H1 (cell line): ENCODE measurements around the gene ZDHHC23. TPM values are rescaled to one million over a fixed set of nuclear protein-coding genes. Genes with fewer than 3 reads are reported as not detected.

ENCODE experiments used
- CTCF ChIA-PET: fragments of 300-600 bp; sonication (Branson Sonifier 250); formaldehyde crosslinking; loops from one replicate; lab custom pipeline; 2021; ENCODE audit not compliant: partially characterized antibody; lab: Charles Lee
- POLR2A ChIA-PET: fragments of 300-600 bp; sonication (Branson Sonifier 250); formaldehyde crosslinking; loops from one replicate; lab custom pipeline; 2021; ENCODE audit warnings: inconsistent platforms; ENCODE audit not compliant: partially characterized antibody; lab: Charles Lee
- DNase-seq, 2 experiments: peaks; one replicate each; pipeline versions ENCODE4 v3.0.0 to v3.0.0-alpha.2; 2010 to 2022; ENCODE audit warnings: low spot score in 2 of 2, low read depth in 1 of 2, mixed read lengths in 1 of 2
- FAIRE-seq: peaks from 2 replicates; lab custom pipeline; 2011; peaks lifted over from hg19 to GRCh38; lab: Jason Lieb, UNC
- H2AFZ ChIP-seq: 2 replicates; pipeline ENCODE4 v1.8.1; 2012; ENCODE audit warnings: low read length, inconsistent platforms
- H2AK5ac ChIP-seq: 2 replicates; pipeline ENCODE4 v1.6.1; 2013; ENCODE audit warnings: low read depth, low read length
- H2BK120ac ChIP-seq: replicated peaks from 2 replicates; pipeline ENCODE3; 2013; ENCODE audit warnings: low read depth, low read length, inconsistent platforms
- H2BK12ac ChIP-seq: 2 replicates; pipeline ENCODE4 v1.6.1; 2013; ENCODE audit warnings: low read depth, low read length
- H2BK15ac ChIP-seq: 2 replicates; pipeline ENCODE4 v1.6.1; 2013; ENCODE audit warnings: low read length
- H2BK20ac ChIP-seq: 2 replicates; pipeline ENCODE4 v1.6.1; 2013; ENCODE audit warnings: low read length
- H2BK5ac ChIP-seq: 2 replicates; pipeline ENCODE4 v1.6.1; 2013; ENCODE audit warnings: low read depth, low read length
- H3K14ac ChIP-seq: 2 replicates; pipeline ENCODE4 v1.6.1; 2013; ENCODE audit warnings: inconsistent platforms; ENCODE audit not compliant: insufficient read length
- H3K18ac ChIP-seq: 2 replicates; pipeline ENCODE4 v1.6.1; 2013; ENCODE audit warnings: low read length; ENCODE audit errors: extremely low read depth
- H3K23ac ChIP-seq: 2 replicates; pipeline ENCODE4 v1.6.1; 2013; ENCODE audit warnings: inconsistent platforms; ENCODE audit not compliant: insufficient read length
- H3K23me2 ChIP-seq: 2 replicates; pipeline ENCODE4 v1.6.1; 2013; ENCODE audit warnings: low read depth, low read length
- H3K27ac ChIP-seq: 2 replicates; pipeline ENCODE4 v1.6.1; 2011; ENCODE audit warnings: low read depth, low read length, inconsistent platforms
- H3K27me3 ChIP-seq, 4 experiments: replicated peaks in 1 of 4; 1 replicate in 1 of 4; 2 replicates in 3 of 4; pipeline versions ENCODE4 v1.6.1 to v1.8.1; 2011 to 2013; ENCODE audit warnings: low read length in 3 of 4, mild to moderate bottlenecking in 3 of 4, inconsistent platforms in 2 of 4, mixed read lengths in 2 of 4, moderate library complexity in 1 of 4; ENCODE audit not compliant: control insufficient read depth in 3 of 4, insufficient read depth in 3 of 4; ENCODE audit errors: extremely low read depth in 1 of 4
- H3K36me3 ChIP-seq, 4 experiments: 2 replicates each; pipeline versions ENCODE4 v1.6.1 to v1.8.1; 2011 to 2013; ENCODE audit warnings: mild to moderate bottlenecking in 4 of 4, low read length in 3 of 4, moderate library complexity in 2 of 4, control low read depth in 1 of 4, inconsistent platforms in 1 of 4; ENCODE audit not compliant: insufficient read depth in 4 of 4, control insufficient read depth in 2 of 4
- H3K4ac ChIP-seq: replicated peaks from 2 replicates; pipeline ENCODE3; 2013; ENCODE audit warnings: low read length, low read depth, mixed read lengths, inconsistent platforms; ENCODE audit not compliant: insufficient read length
- H3K4me1 ChIP-seq, 4 experiments: replicated peaks in 1 of 4; 1 replicate in 1 of 4; 2 replicates in 3 of 4; pipeline versions ENCODE4 v1.6.1 to v1.8.1; 2011 to 2013; ENCODE audit warnings: low read length in 3 of 4, inconsistent platforms in 2 of 4, mixed read lengths in 1 of 4; ENCODE audit not compliant: insufficient read depth in 4 of 4, control insufficient read depth in 3 of 4
- H3K4me2 ChIP-seq, 2 experiments: 2 replicates each; pipeline versions ENCODE4 v1.6.1 to v1.8.1; 2011 to 2013; ENCODE audit warnings: low read depth in 2 of 2, low read length in 2 of 2, control low read depth in 1 of 2, inconsistent platforms in 1 of 2, mild to moderate bottlenecking in 1 of 2; ENCODE audit not compliant: insufficient read depth in 1 of 2
- H3K4me3 ChIP-seq, 4 experiments: fragments of 200-600, 300-600 bp in 1 of 4; sonication (generic), shearing (Covaris generic), sonication (Bioruptor Twin) in 1 of 4; 2 replicates each; pipeline versions ENCODE4 v1.5.1 to v1.8.1; 2011 to 2016; ENCODE audit warnings: low read length in 4 of 4, low read depth in 3 of 4, control low read depth in 2 of 4, inconsistent platforms in 2 of 4, mild to moderate bottlenecking in 2 of 4, mixed read lengths in 1 of 4, moderate library complexity in 1 of 4; ENCODE audit not compliant: insufficient read depth in 2 of 4; ENCODE audit errors: extremely low read depth in 1 of 4
- H3K56ac ChIP-seq: replicated peaks from 2 replicates; pipeline ENCODE3; 2013; ENCODE audit warnings: low read depth, mild to moderate bottlenecking, mixed read lengths, low read length, inconsistent platforms; ENCODE audit not compliant: insufficient read length
- H3K79me1 ChIP-seq: 2 replicates; pipeline ENCODE4 v1.6.1; 2013; ENCODE audit warnings: low read depth, low read length, control low read depth
- H3K79me2 ChIP-seq, 2 experiments: 2 replicates each; pipeline versions ENCODE4 v1.6.1 to v1.8.1; 2012 to 2013; ENCODE audit warnings: low read length in 2 of 2, mild to moderate bottlenecking in 2 of 2, inconsistent platforms in 1 of 2; ENCODE audit not compliant: insufficient read depth in 2 of 2, control insufficient read depth in 1 of 2
- H3K9ac ChIP-seq, 4 experiments: replicated peaks in 1 of 4; 1 replicate in 1 of 4; 2 replicates in 3 of 4; pipeline versions ENCODE4 v1.6.1 to v1.8.1; 2011 to 2013; ENCODE audit warnings: low read depth in 3 of 4, low read length in 3 of 4, control low read depth in 2 of 4, mild to moderate bottlenecking in 2 of 4, moderate library complexity in 2 of 4, inconsistent platforms in 1 of 4; ENCODE audit errors: extremely low read depth in 1 of 4
- H3K9me3 ChIP-seq, 2 experiments: 2 replicates each; pipeline versions ENCODE4 v1.6.1 to v1.8.1; 2012 to 2013; ENCODE audit warnings: mild to moderate bottlenecking in 2 of 2, moderate library complexity in 2 of 2, control low read depth in 1 of 2, inconsistent platforms in 1 of 2, low read depth in 1 of 2, low read length in 1 of 2, mixed read lengths in 1 of 2; ENCODE audit not compliant: insufficient read depth in 2 of 2
- H4K20me1 ChIP-seq, 2 experiments: replicated peaks in 1 of 2; 2 replicates each; pipeline versions ENCODE3 to v1.8.1; 2011 to 2013; ENCODE audit warnings: inconsistent platforms in 2 of 2, low read length in 2 of 2, mild to moderate bottlenecking in 1 of 2; ENCODE audit not compliant: insufficient read depth in 2 of 2, control insufficient read depth in 1 of 2
- H4K5ac ChIP-seq: 2 replicates; pipeline ENCODE4 v1.6.1; 2013; ENCODE audit warnings: low read length, low read depth, mixed read lengths, inconsistent platforms; ENCODE audit not compliant: insufficient read length
- H4K8ac ChIP-seq: 2 replicates; pipeline ENCODE4 v1.8.0; 2013; ENCODE audit warnings: mild to moderate bottlenecking, moderate library complexity, low read length, inconsistent platforms; ENCODE audit not compliant: insufficient read depth; ENCODE audit errors: extremely low read depth
- H4K91ac ChIP-seq: replicated peaks from 2 replicates; pipeline ENCODE3; 2013; ENCODE audit warnings: low read length, mixed read lengths, inconsistent platforms; ENCODE audit not compliant: insufficient read length
- CBX5 ChIP-seq: fragments of 300-800, 300-1000 bp; sonication (generic); IDR thresholded peaks from 2 replicates; pipeline ENCODE4 v1.7.1; 2016; ENCODE audit warnings: antibody characterized with exemption, low read length, low read depth
- CTBP2 ChIP-seq: IDR thresholded peaks from 2 replicates; pipeline ENCODE4 v1.7.0; 2011; ENCODE audit warnings: borderline replicate concordance, mild to moderate bottlenecking, moderate library complexity, mixed read lengths, low read length; ENCODE audit not compliant: insufficient read depth, insufficient read length
- EP300 ChIP-seq, 2 experiments: IDR thresholded peaks; 1 replicate in 1 of 2; 2 replicates in 1 of 2; pipeline ENCODE4 v1.6.1; 2011 to 2012; ENCODE audit warnings: low read depth in 2 of 2, low read length in 2 of 2, mild to moderate bottlenecking in 2 of 2, borderline replicate concordance in 1 of 2, inconsistent platforms in 1 of 2, moderate library complexity in 1 of 2
- GTF2F1 ChIP-seq: IDR thresholded peaks from 2 replicates; pipeline ENCODE4 v1.6.1; 2012; ENCODE audit warnings: low read depth, low read length, improper control_type of control experiment, borderline replicate concordance
- JUN ChIP-seq: IDR thresholded peaks from 2 replicates; pipeline ENCODE4 v1.6.1; 2011; ENCODE audit warnings: low read depth, mild to moderate bottlenecking, improper control_type of control experiment, low read length
- KDM1A ChIP-seq: fragments of 200-600, 300-600 bp; sonication (generic); IDR thresholded peaks from 2 replicates; pipeline ENCODE4 v1.7.1; 2016; ENCODE audit warnings: mild to moderate bottlenecking, low read length, borderline replicate concordance
- KDM4A ChIP-seq: IDR thresholded peaks from one replicate; pipeline ENCODE4 v1.7.1; 2012; ENCODE audit warnings: low read depth, mild to moderate bottlenecking, moderate library complexity, low read length, inconsistent platforms; ENCODE audit not compliant: severe bottlenecking
- POU5F1 ChIP-seq: IDR thresholded peaks from 2 replicates; pipeline ENCODE4 v1.6.1; 2011; ENCODE audit warnings: low read depth, mild to moderate bottlenecking, low read length, moderate library complexity
- RAD21 ChIP-seq, 2 experiments: IDR thresholded peaks in 1 of 2; conservative IDR thresholded peaks in 1 of 2; 2 replicates each; pipeline ENCODE4 v1.6.1; 2011; ENCODE audit warnings: low read depth in 2 of 2, low read length in 2 of 2, improper control_type of control experiment in 1 of 2, inconsistent platforms in 1 of 2, mild to moderate bottlenecking in 1 of 2, moderate library complexity in 1 of 2
- RNF2 ChIP-seq: fragments of 200-900, 300-1000 bp; sonication (generic); IDR thresholded peaks from 2 replicates; pipeline ENCODE4 v1.7.1; 2016; ENCODE audit warnings: borderline replicate concordance, low read depth, mild to moderate bottlenecking, antibody characterized with exemption, low read length; ENCODE audit not compliant: poor library complexity, severe bottlenecking; ENCODE audit errors: missing control alignments
- SIRT6 ChIP-seq: IDR thresholded peaks from one replicate; pipeline ENCODE4 v1.7.1; 2012; ENCODE audit warnings: low read length, inconsistent platforms
- TEAD4 ChIP-seq: IDR thresholded peaks from 2 replicates; pipeline ENCODE4 v1.6.1; 2012; ENCODE audit warnings: low read depth, low read length, inconsistent platforms, mixed read lengths
- WGBS, 2 experiments: shearing (Covaris generic) in 1 of 2; methylation state at CpG; one replicate each; pipeline versions ENCODE4 v1.1.6 to v1.1.7; 2013 to 2015; ENCODE audit warnings: low lambda C conversion rate in 2 of 2, mixed read lengths in 2 of 2, inconsistent platforms in 1 of 2, low coverage in 1 of 2, missing lambda C conversion rate in 1 of 2; ENCODE audit not compliant: insufficient replicate concordance in 2 of 2, insufficient coverage in 1 of 2, insufficient read length in 1 of 2; ENCODE audit errors: extremely low coverage in 1 of 2, missing lambda C conversion rate in 1 of 2; 5-methylcytosine and 5-hydroxymethylcytosine counted together
- polyA plus RNA-seq, 7 experiments: library from polyadenylated mRNA; depleted of rRNA in 3 of 7; stranded (reverse) in 5 of 7; unstranded in 2 of 7; fragments of >200 nt in 5 of 7; fragments of 200-250 nt in 2 of 7; gene quantifications; 1 replicate in 5 of 7; 2 replicates in 1 of 7; 4 replicates in 1 of 7; pipeline versions ENCODE4 v1.2.1 to v1.2.3, GENCODE V29; 2011 to 2013; ENCODE audit warnings: missing spikeins in 2 of 7, mixed read lengths in 2 of 7
- total RNA-seq: library from RNA; stranded (reverse); fragmentation: NEBNext Ultra II Directional; extraction: Animal tissue kit (Norgen Biotek cat#: 25700); gene quantifications from 2 replicates; pipeline ENCODE4 v1.2.1, GENCODE V29; 2021
- TF ChIP-seq, protein P1 (sequence below): IDR thresholded peaks from 2 replicates; pipeline ENCODE4 v1.6.1; 2012; ENCODE audit warnings: inconsistent platforms

The ZDHHC23 gene
- total and polyA plus RNA-seq, 2 of the 8 experiments (the other 6 are each of a cell fraction or from before 2014, with no cell fraction given), result 6.2 to 15.7 TPM

DNA sequence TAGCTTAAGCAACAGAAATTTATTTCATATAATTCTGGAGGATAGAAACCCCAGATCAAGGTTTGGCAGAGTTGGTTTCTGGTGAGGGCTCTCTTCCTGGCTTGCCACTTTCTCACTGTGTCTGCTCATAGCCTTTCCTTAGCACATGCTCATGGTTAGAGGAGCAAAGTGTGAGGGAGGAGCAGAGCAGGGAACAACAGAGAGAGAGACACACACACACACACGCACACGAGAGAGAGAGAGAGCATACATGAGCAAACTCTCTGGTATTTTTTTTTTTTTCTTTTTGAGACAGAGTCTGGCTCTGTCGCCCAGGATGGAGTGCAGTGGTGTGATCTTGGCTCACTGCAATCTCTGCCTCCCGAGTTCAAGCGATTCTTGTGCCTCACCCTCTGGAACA, 36.8 kb upstream of the ZDHHC23 start:
- Histone ChIP-seq H3K36me3 (no peaks in the 10 kb centered on the region), H4K5ac (no peak overlapping the region), H2BK5ac (no peak overlapping the region), H3K9ac (no peak overlapping the region), H3K4ac (no peak overlapping the region), H3K56ac (no peak overlapping the region), H3K14ac (no peak overlapping the region), H3K27ac (no peak overlapping the region), H3K23me2 (no peaks in the 10 kb centered on the region), H3K18ac (no peak overlapping the region), H3K9me3 (no peaks in the 10 kb centered on the region), H3K79me2 (no peaks in the 10 kb centered on the region), H2BK12ac (no peak overlapping the region), H4K8ac (no peak overlapping the region), H3K23ac (no peak overlapping the region), H2BK20ac (no peak overlapping the region), H2BK120ac (no peak overlapping the region), H3K27me3 (no peaks in the 10 kb centered on the region), H2BK15ac (no peak overlapping the region), H3K4me2 (no peak overlapping the region), H3K79me1 (no peaks in the 10 kb centered on the region), H2AK5ac (no peak overlapping the region), H4K91ac (no peak overlapping the region), H2AFZ (no peak overlapping the region), H3K4me1 (no peaks in the 10 kb centered on the region), H3K4me3 (no peak overlapping the region), H4K20me1 (no peaks in the 10 kb centered on the region)
- DNase-seq, result no peak
- CTCF ChIA-PET, result interaction anchor here (0.6 to 2.1 kb wide), 7 partner anchors 14 to 76 kb away, joined by 3 to 12 read pairs (median 5); partner anchors contain the start of gene GRAMD1C
- POLR2A ChIA-PET, result no interaction called here
- WGBS, 2 experiments, result 86% methylated on average over 3 of the region's 5 CpGs; no CpG with 5 or more reads in 1 of the 2 experiments
- no peak for FAIRE-seq
- TF ChIP-seq, protein P1, sequence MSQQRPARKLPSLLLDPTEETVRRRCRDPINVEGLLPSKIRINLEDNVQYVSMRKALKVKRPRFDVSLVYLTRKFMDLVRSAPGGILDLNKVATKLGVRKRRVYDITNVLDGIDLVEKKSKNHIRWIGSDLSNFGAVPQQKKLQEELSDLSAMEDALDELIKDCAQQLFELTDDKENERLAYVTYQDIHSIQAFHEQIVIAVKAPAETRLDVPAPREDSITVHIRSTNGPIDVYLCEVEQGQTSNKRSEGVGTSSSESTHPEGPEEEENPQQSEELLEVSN, result no peak
- TF ChIP-seq CTBP2 (no peak), POU5F1 (no peak), RAD21 (IDR thresholded peaks at IDR 0.05 in 1 of 2, conservative IDR thresholded peaks at IDR 0.05 in 1 of 2; ENCODE audit: low read depth in 2 of 2, low read length in 2 of 2) (no peak), SIRT6 (no peak), JUN (no peak), KDM1A (no peak), EP300 (IDR thresholded peaks at IDR 0.05; ENCODE audit: borderline replicate concordance in 1 of 2, low read depth in 2 of 2, low read length in 2 of 2) (no peak), RNF2 (no peak), TEAD4 (no peak), CBX5 (no peak), KDM4A (no peak), GTF2F1 (no peak)
